ENCODE data around the gene TSBP1. TPM values are rescaled to one million over a fixed set of nuclear protein-coding genes. Genes with fewer than 3 reads are reported as not detected.

TSBP1 gene
- total RNA-seq, 4 donors from 2014 or later, result not detected

DNA sequence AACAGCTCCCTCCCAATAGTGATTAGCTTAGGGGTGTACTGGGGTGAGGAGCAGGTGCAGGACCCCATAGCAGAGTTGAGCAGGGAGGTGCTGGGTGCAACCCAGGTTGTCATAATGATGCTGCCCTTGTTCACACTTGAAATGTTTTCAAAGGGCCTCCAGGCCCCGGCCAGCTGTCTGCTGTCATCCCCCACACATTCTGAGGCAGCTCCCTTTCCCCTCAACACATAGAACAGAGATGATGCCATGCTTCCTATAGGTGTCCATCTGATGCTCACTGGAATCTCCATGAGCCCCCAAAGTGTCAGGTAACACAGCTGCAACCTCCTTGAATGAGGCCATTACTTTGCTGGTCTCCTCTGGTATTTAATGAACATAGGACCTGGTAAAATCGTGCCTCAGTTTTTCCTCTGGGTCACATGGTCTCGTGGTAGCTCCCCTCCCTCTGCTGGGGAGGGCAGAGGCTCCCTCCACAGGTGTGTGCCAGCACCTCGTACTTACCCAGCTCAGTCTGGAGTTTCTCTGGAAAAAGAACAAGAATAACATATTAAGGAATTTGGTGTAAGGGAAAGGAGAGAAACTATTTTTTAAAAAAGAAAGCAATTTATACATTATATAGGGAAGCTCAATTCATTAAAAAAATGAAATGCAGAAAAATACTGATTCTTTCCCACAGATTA lies 29.7 kb upstream of the TSBP1 start:
- WGBS, result 28% methylated on average over 4 of the region's 4 CpGs
- TF ChIP-seq POLR2A (IDR thresholded peaks at IDR 0.05) (no peak), EP300 (IDR thresholded peaks at IDR 0.05) (no peak), POLR2AphosphoS5 (IDR thresholded peaks at IDR 0.05) (no peak)
- TF ChIP-seq, protein P1, sequence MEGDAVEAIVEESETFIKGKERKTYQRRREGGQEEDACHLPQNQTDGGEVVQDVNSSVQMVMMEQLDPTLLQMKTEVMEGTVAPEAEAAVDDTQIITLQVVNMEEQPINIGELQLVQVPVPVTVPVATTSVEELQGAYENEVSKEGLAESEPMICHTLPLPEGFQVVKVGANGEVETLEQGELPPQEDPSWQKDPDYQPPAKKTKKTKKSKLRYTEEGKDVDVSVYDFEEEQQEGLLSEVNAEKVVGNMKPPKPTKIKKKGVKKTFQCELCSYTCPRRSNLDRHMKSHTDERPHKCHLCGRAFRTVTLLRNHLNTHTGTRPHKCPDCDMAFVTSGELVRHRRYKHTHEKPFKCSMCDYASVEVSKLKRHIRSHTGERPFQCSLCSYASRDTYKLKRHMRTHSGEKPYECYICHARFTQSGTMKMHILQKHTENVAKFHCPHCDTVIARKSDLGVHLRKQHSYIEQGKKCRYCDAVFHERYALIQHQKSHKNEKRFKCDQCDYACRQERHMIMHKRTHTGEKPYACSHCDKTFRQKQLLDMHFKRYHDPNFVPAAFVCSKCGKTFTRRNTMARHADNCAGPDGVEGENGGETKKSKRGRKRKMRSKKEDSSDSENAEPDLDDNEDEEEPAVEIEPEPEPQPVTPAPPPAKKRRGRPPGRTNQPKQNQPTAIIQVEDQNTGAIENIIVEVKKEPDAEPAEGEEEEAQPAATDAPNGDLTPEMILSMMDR (IDR thresholded peaks at IDR 0.05), result no peak
- Histone ChIP-seq H3K36me3 (no peaks in the 10 kb centered on the region), H3K27me3 (peaks cover 27% of the 10 kb centered on the region), H3K9me3 (no peaks in the 10 kb centered on the region), H3K4me3 (no peak overlapping the region), H3K27ac (no peak overlapping the region), H3K4me1 (no peaks in the 10 kb centered on the region)
- DNase-seq (ENCODE audit: low spot score in 2 of 2), result no peak

GRCh38 chr6:32397252-32397920 lies 25.7 kb upstream of the TSBP1 start:
- WGBS, result 77% methylated on average over 7 of the region's 7 CpGs
- H3K4me1 ChIP-seq, result peaks cover 16% of the 10 kb centered on the region
- H3K9me3 ChIP-seq, result no peaks in the 10 kb centered on the region

DNA sequence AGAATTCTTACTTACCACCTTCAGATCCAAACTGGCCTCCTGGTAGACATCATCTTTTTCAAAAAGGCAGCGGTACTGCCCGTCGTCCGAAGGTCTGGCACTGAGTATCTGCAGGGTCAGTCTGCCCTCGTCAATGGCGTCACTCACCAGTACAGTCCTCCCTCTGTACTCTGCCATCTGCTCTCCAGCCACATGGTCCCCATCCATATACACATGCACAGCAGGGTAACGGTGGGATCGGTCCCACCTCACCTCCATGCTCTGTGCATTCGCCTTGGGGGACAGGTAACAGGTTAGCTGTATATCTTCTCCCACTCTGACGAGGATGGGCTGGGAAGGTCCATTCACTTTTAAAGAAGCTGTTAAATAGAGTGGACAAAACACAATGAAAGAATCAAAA lies 24.3 kb upstream of the TSBP1 start:
- Histone ChIP-seq H3K4me1 (peaks cover 16% of the 10 kb centered on the region), H3K27me3 (no peaks in the 10 kb centered on the region), H3K4me3 (no peak overlapping the region), H3K27ac (no peak overlapping the region), H3K9me3 (no peaks in the 10 kb centered on the region), H3K36me3 (no peaks in the 10 kb centered on the region)
- 93% methylated on average over 10 of the region's 10 CpGs for WGBS
- DNase-seq (ENCODE audit: low spot score in 2 of 2), result no peak
- TF ChIP-seq, protein P1 (IDR thresholded peaks at IDR 0.05), result no peak
- TF ChIP-seq POLR2AphosphoS5 (IDR thresholded peaks at IDR 0.05) (no peak), EP300 (IDR thresholded peaks at IDR 0.05) (no peak), POLR2A (IDR thresholded peaks at IDR 0.05) (no peak)

More at GRCh38 chr6:32397252-32397920, 25.7 kb upstream of the TSBP1 start:
- H3K36me3 ChIP-seq, result no peaks in the 10 kb centered on the region
- DNase-seq (ENCODE audit: low spot score in 2 of 2), result no peak
- H3K4me3 ChIP-seq, result no peak overlapping the region
- TF ChIP-seq POLR2AphosphoS5 (IDR thresholded peaks at IDR 0.05) (no peak), EP300 (IDR thresholded peaks at IDR 0.05) (no peak), POLR2A (IDR thresholded peaks at IDR 0.05) (no peak)
- TF ChIP-seq, protein P1 (IDR thresholded peaks at IDR 0.05), result no peak
- no peak overlapping the region for H3K27ac ChIP-seq
- no peaks in the 10 kb centered on the region for H3K27me3 ChIP-seq

GRCh38 chr6:32393665-32394420 lies 22.1 kb upstream of the TSBP1 start:
- Histone ChIP-seq H3K36me3 (no peaks in the 10 kb centered on the region), H3K9me3 (no peaks in the 10 kb centered on the region), H3K4me1 (peaks cover 16% of the 10 kb centered on the region), H3K27me3 (no peaks in the 10 kb centered on the region), H3K27ac (peak overlapping the region; percentile 50), H3K4me3 (no peak overlapping the region)
- 29% methylated on average over 7 of the region's 7 CpGs for WGBS
- no peak for TF ChIP-seq EP300 (IDR thresholded peaks at IDR 0.05)
- TF ChIP-seq POLR2AphosphoS5 (IDR thresholded peaks at IDR 0.05), result peak in 1 of 3 donors; percentile 38
- no peak for DNase-seq (ENCODE audit: low spot score in 2 of 2)

DNA sequence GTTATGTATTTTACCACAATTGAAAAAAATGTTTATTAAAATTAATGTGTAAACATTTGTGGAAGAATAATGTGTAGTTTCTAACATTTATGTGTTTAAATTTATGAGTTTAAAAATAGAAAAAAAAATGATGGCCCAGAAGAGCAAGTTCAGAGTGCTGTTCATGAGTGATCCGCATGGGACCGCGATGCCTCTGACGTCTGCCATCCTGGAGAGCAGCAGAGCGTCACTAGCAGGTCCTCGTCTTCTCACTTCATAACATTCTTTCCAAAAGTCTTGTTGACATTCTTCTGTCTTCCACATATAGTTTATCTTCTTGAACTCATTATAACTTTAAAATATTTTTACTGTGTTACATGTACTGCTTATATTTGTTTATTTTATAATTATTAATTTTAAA lies 19.8 kb upstream of the TSBP1 start:
- Histone ChIP-seq H3K27me3 (no peaks in the 10 kb centered on the region), H3K36me3 (no peaks in the 10 kb centered on the region), H3K27ac (no peak overlapping the region), H3K9me3 (no peaks in the 10 kb centered on the region), H3K4me3 (no peak overlapping the region), H3K4me1 (peaks cover 16% of the 10 kb centered on the region)
- 93% methylated on average over 6 of the region's 6 CpGs for WGBS
- DNase-seq (ENCODE audit: low spot score in 2 of 2), result no peak
- TF ChIP-seq POLR2AphosphoS5 (IDR thresholded peaks at IDR 0.05) (no peak), EP300 (IDR thresholded peaks at IDR 0.05) (no peak), POLR2A (IDR thresholded peaks at IDR 0.05) (no peak)
- TF ChIP-seq, protein P1 (IDR thresholded peaks at IDR 0.05), result no peak

Data from suprapubic skin (tissue), 4 donors.